Breast epithelium (tissue), 4 donors: Measurements from ENCODE around the gene NYAP2. TPM values are rescaled to one million over a fixed set of nuclear protein-coding genes. Genes with fewer than 3 reads are reported as not detected.

Experiments used
- DNase-seq, 2 donors: peaks; one replicate each; pipeline ENCODE4 v3.0.0-alpha.2; 2019; ENCODE audit warnings: low spot score in 2 of 2
- H3K27ac ChIP-seq, 2 donors: fragments of 200-600 bp; sonication (generic) in 1 of 2; one replicate each; pipeline ENCODE4 v1.5.1; 2016 to 2019; ENCODE audit warnings: mild to moderate bottlenecking in 1 of 2
- H3K27me3 ChIP-seq, 2 donors: fragments of 200-600 bp; sonication (generic) in 1 of 2; one replicate each; pipeline versions ENCODE4 v1.5.1 to v1.6.0; 2017 to 2019; ENCODE audit warnings: control low read depth in 1 of 2, mild to moderate bottlenecking in 1 of 2
- H3K36me3 ChIP-seq: fragments of 200-600 bp; one replicate; pipeline ENCODE4 v1.5.1; 2019
- H3K4me1 ChIP-seq, 2 donors: fragments of 200-600 bp; sonication (generic); one replicate each; pipeline ENCODE4 v1.5.1; 2016 to 2019; ENCODE audit warnings: control low read depth in 1 of 2
- H3K4me3 ChIP-seq, 3 donors: fragments of 200-600 bp; sonication (generic); 1 replicate in 2 of 3; 2 replicates in 1 of 3; pipeline ENCODE4 v1.5.1; 2016 to 2019; ENCODE audit warnings: mild to moderate bottlenecking in 3 of 3, moderate library complexity in 2 of 3
- H3K9me3 ChIP-seq, 2 donors: fragments of 200-600 bp; sonication (generic) in 1 of 2; one replicate each; pipeline ENCODE4 v1.5.1; 2016 to 2019; ENCODE audit warnings: control low read depth in 1 of 2
- POLR2A ChIP-seq: fragments of 450-650 bp; IDR thresholded peaks from one replicate; pipeline ENCODE4 v1.6.1; 2016; ENCODE audit warnings: antibody characterized with exemption, mild to moderate bottlenecking, moderate library complexity
- POLR2AphosphoS5 ChIP-seq, 3 donors: sonication (generic); formaldehyde crosslinking; IDR thresholded peaks; one replicate each; pipeline ENCODE4 v1.6.1; 2017; ENCODE audit warnings: antibody characterized with exemption in 3 of 3
- intact Hi-C: fragments of 100-400 bp; cut with DNase I; formaldehyde crosslinking; loops from one replicate; pipeline ENCODE4 v1.15.1; 2023; ENCODE audit warnings: low total_unique reads
- total RNA-seq, 3 donors: library from RNA; depleted of rRNA; stranded (reverse); fragments of >200 nt; gene quantifications; one replicate each; pipeline ENCODE4 v1.1.0, GENCODE V29; 2016
- TF ChIP-seq, protein P1 (sequence below), 3 donors: fragments of 450-650 bp; IDR thresholded peaks; one replicate each; pipeline ENCODE4 v1.5.1; 2016 to 2017; ENCODE audit warnings: antibody characterized with exemption in 3 of 3, mild to moderate bottlenecking in 3 of 3, moderate library complexity in 3 of 3

Gene NYAP2
- total RNA-seq, 3 donors from 2014 or later = 0.15 TPM; not detected in 2

DNA sequence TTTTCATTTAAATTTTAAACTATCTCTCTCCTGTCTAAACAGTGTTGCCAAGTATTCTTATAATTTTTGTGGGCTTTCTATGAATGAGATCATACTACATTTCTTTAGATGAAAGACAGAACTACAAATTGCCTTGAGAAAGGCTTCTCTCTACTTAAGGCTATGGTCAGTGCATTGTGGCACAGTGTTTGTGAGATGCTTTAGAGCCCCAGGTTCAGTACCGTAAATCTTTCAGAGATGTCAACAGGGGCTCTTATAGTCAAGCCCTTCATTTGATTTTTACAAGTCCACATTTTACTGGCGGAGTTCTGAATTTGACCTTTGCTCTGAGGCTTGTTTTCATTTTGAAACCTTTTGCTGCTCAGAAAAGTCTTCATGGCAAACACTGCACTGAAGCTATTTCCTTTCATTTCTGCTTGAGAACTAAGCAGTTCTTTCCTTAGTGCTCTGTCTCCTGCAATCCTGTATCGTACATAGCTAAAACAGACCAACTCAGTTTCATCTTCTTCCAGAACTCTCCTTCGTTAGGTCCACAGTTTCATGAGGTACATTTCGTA, 175.2 kb downstream of the NYAP2 start:
- Histone ChIP-seq H3K27ac (no peak overlapping the region), H3K4me3 (no peak overlapping the region), H3K36me3 (no peaks in the 10 kb centered on the region), H3K9me3 (no peaks in the 10 kb centered on the region), H3K4me1 (no peaks in the 10 kb centered on the region), H3K27me3 (no peaks in the 10 kb centered on the region)
- intact Hi-C loops = loop anchor here (5.0 kb wide), 1 partner anchor 1242 kb away; no protein-coding TSS in a partner anchor
- no peak for DNase-seq
- TF ChIP-seq POLR2A (no peak), POLR2AphosphoS5 (IDR thresholded peaks at IDR 0.05) (no peak)
- TF ChIP-seq, protein P1, sequence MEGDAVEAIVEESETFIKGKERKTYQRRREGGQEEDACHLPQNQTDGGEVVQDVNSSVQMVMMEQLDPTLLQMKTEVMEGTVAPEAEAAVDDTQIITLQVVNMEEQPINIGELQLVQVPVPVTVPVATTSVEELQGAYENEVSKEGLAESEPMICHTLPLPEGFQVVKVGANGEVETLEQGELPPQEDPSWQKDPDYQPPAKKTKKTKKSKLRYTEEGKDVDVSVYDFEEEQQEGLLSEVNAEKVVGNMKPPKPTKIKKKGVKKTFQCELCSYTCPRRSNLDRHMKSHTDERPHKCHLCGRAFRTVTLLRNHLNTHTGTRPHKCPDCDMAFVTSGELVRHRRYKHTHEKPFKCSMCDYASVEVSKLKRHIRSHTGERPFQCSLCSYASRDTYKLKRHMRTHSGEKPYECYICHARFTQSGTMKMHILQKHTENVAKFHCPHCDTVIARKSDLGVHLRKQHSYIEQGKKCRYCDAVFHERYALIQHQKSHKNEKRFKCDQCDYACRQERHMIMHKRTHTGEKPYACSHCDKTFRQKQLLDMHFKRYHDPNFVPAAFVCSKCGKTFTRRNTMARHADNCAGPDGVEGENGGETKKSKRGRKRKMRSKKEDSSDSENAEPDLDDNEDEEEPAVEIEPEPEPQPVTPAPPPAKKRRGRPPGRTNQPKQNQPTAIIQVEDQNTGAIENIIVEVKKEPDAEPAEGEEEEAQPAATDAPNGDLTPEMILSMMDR (IDR thresholded peaks at IDR 0.05) = no peak

DNA sequence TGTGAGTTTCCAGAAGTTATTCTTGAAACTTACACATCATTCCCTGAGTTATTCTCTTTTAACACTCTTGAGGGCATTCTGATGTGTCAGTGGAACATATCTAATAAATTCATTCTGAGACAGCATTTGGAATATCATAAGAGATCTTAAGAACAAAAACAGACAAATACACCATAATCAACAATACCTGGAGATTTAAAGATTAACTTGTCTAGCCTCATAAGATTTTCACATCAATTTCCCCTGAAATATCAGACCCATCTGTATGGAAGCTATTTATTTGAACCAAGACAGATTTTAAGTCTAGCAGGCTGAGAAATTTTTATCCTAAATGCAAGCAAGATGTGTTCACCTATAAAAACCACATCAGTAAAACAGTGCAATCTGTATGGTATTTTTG, 181.6 kb downstream of the NYAP2 start:
- intact Hi-C loops = no loop called here
- TF ChIP-seq, protein P1 (IDR thresholded peaks at IDR 0.05) = no peak
- no peak for TF ChIP-seq POLR2A
- no peak for TF ChIP-seq POLR2AphosphoS5 (IDR thresholded peaks at IDR 0.05)
- H3K4me1 ChIP-seq = no peaks in the 10 kb centered on the region
- H3K4me3 ChIP-seq = no peak overlapping the region
- H3K27me3 ChIP-seq = no peaks in the 10 kb centered on the region
- no peak overlapping the region for H3K27ac ChIP-seq
- H3K9me3 ChIP-seq = no peaks in the 10 kb centered on the region
- DNase-seq = no peak
- no peaks in the 10 kb centered on the region for H3K36me3 ChIP-seq

DNA sequence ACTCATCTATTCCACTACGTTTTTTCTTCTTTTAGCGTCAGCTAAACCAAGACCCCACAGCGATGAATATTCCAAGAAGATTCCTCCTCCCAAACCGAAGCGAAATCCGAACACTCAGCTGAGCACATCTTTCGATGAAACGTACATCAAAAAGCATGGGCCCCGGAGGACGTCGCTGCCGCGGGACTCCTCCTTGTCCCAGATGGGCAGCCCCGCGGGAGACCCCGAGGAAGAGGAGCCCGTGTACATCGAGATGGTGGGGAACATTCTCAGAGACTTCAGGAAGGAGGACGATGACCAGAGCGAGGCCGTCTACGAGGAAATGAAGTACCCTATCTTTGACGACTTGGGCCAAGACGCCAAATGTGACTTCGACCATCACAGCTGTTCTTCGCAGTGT, 182.4 kb downstream of the NYAP2 start:
- Histone ChIP-seq H3K9me3 (no peaks in the 10 kb centered on the region), H3K27me3 (no peaks in the 10 kb centered on the region), H3K36me3 (no peaks in the 10 kb centered on the region), H3K4me1 (no peaks in the 10 kb centered on the region), H3K4me3 (no peak overlapping the region), H3K27ac (no peak overlapping the region)
- intact Hi-C loops = no loop called here
- DNase-seq = no peak
- TF ChIP-seq, protein P1 (IDR thresholded peaks at IDR 0.05) = no peak
- TF ChIP-seq POLR2A = no peak
- no peak for TF ChIP-seq POLR2AphosphoS5 (IDR thresholded peaks at IDR 0.05)

DNA sequence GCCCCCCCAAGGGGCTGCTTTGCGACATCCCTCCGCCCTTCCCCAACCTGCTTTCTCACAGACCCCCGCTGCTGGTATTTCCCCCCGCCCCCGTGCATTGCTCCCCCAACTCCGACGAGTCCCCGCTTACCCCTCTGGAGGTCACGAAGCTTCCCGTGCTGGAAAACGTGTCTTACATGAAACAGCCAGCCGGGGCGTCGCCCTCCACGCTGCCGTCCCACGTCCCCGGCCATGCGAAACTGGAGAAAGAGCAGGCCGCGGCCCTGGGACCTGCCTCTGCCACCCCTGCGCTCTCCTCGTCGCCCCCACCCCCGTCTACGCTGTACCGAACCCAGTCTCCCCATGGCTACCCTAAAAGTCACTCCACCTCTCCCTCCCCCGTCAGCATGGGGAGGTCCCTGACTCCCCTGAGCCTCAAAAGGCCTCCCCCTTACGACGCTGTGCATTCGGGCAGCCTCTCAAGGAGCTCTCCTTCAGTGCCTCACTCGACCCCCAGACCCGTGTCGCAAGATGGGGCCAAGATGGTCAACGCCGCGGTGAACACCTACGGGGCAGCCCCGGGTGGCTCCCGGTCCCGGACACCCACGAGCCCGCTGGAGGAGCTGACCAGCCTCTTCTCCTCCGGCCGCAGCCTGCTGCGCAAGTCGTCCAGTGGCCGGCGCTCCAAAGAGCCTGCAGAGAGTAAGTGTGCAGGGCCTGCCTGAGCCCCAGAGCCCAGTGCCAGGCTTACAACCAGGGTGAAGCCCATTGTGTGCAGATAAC, 183.0 kb downstream of the NYAP2 start:
- Histone ChIP-seq H3K4me1 (no peaks in the 10 kb centered on the region), H3K4me3 (no peak overlapping the region), H3K27ac (no peak overlapping the region), H3K36me3 (no peaks in the 10 kb centered on the region), H3K27me3 (no peaks in the 10 kb centered on the region), H3K9me3 (no peaks in the 10 kb centered on the region)
- DNase-seq = no peak
- intact Hi-C loops = no loop called here
- TF ChIP-seq, protein P1 (IDR thresholded peaks at IDR 0.05) = no peak
- TF ChIP-seq POLR2A = no peak
- TF ChIP-seq POLR2AphosphoS5 (IDR thresholded peaks at IDR 0.05) = no peak

DNA sequence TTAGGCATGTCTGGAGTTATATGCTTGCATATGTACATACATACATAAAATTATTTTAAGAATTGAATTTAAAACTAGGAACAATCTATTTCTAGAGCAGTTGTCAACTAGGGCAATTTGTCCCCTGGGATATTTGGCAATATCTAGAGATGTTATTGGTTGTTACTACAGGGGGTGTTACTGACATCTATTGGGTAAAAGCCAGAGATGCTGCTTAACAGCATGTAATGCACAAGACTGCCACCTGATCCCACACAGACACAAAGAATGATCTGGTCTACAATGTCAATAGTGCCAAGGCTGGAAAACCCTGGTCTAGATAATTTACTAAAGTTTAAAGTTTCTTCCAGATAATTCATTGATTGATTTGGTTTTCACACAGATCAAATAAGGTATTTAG, 185.3 kb downstream of the NYAP2 start:
- intact Hi-C loops = no loop called here
- Histone ChIP-seq H3K27ac (no peak overlapping the region), H3K4me1 (no peaks in the 10 kb centered on the region), H3K27me3 (no peaks in the 10 kb centered on the region), H3K4me3 (no peak overlapping the region), H3K9me3 (no peaks in the 10 kb centered on the region), H3K36me3 (no peaks in the 10 kb centered on the region)
- TF ChIP-seq POLR2A (no peak), POLR2AphosphoS5 (IDR thresholded peaks at IDR 0.05) (no peak)
- TF ChIP-seq, protein P1 (IDR thresholded peaks at IDR 0.05) = no peak
- no peak for DNase-seq
